IPS DF 6.9 (cell line): ENCODE results near the gene S100A3.

ENCODE experiments used
- DNase-seq: peaks from one replicate; pipeline ENCODE4 v3.0.0-alpha.2; 2013; ENCODE audit warnings: low read depth, low spot score
- H3K27ac ChIP-seq: one replicate; pipeline ENCODE4 v1.5.1; 2013; ENCODE audit warnings: low read length, control low read depth
- H3K27me3 ChIP-seq: 2 replicates; pipeline ENCODE4 v1.6.1; 2013; ENCODE audit warnings: mild to moderate bottlenecking, low read length; ENCODE audit not compliant: control insufficient read depth, insufficient read depth
- H3K36me3 ChIP-seq: 2 replicates; pipeline ENCODE4 v1.6.1; 2013; ENCODE audit warnings: low read length; ENCODE audit not compliant: control insufficient read depth, insufficient read depth
- H3K4me1 ChIP-seq: 2 replicates; pipeline ENCODE4 v1.6.1; 2013; ENCODE audit warnings: low read length; ENCODE audit not compliant: control insufficient read depth, insufficient read depth
- H3K4me3 ChIP-seq: 2 replicates; pipeline ENCODE4 v1.5.1; 2013; ENCODE audit warnings: mild to moderate bottlenecking, low read length
- H3K9me3 ChIP-seq: 2 replicates; pipeline ENCODE4 v1.6.1; 2013; ENCODE audit warnings: low read length, inconsistent platforms; ENCODE audit not compliant: control insufficient read depth, insufficient read depth
- WGBS: extraction: QIAGEN DNeasy Blood & Tissue Kit; methylation state at CpG from one replicate; pipeline ENCODE4 v1.1.7; 2013; ENCODE audit warnings: mixed read lengths, missing lambda C conversion rate; ENCODE audit not compliant: insufficient read length, insufficient coverage; 5-methylcytosine and 5-hydroxymethylcytosine counted together

Gene S100A3

GRCh38 chr1:153509036-153509435 is 40.0 kb downstream of the S100A3 start:
- Histone ChIP-seq H3K4me3 (no peak overlapping the region), H3K27me3 (no peaks in the 10 kb centered on the region), H3K4me1 (no peaks in the 10 kb centered on the region), H3K27ac (no peak overlapping the region), H3K36me3 (no peaks in the 10 kb centered on the region), H3K9me3 (no peaks in the 10 kb centered on the region)
- DNase-seq: no peak
- no CpG with 5 or more reads among the region's 3 CpGs for WGBS

- WGBS: no CpG with 5 or more reads among the region's 11 CpGs
- no peak overlapping the region for H3K27ac ChIP-seq
These were observed 41.0 kb downstream of the S100A3 start for GRCh38 chr1:153507926-153508583.

GRCh38 chr1:153506831-153507413 is 42.1 kb downstream of the S100A3 start:
- Histone ChIP-seq H3K4me1 (no peaks in the 10 kb centered on the region), H3K27me3 (no peaks in the 10 kb centered on the region), H3K36me3 (no peaks in the 10 kb centered on the region), H3K4me3 (no peak overlapping the region), H3K9me3 (no peaks in the 10 kb centered on the region), H3K27ac (no peak overlapping the region)
- WGBS: no CpG with 5 or more reads among the region's 7 CpGs
- no peak for DNase-seq

More at GRCh38 chr1:153507926-153508583, 41.0 kb downstream of the S100A3 start:
- Histone ChIP-seq H3K4me1 (no peaks in the 10 kb centered on the region), H3K27me3 (no peaks in the 10 kb centered on the region), H3K36me3 (no peaks in the 10 kb centered on the region), H3K9me3 (no peaks in the 10 kb centered on the region), H3K4me3 (no peak overlapping the region)
- no peak for DNase-seq

- Histone ChIP-seq H3K27me3 (no peaks in the 10 kb centered on the region), H3K27ac (no peak overlapping the region), H3K36me3 (no peaks in the 10 kb centered on the region), H3K9me3 (no peaks in the 10 kb centered on the region), H3K4me3 (no peak overlapping the region), H3K4me1 (no peaks in the 10 kb centered on the region)
- no peak for DNase-seq
- WGBS: no CpG with 5 or more reads among the region's 5 CpGs
These were observed 42.7 kb downstream of the S100A3 start for GRCh38 chr1:153506386-153506785.

- no peaks in the 10 kb centered on the region for H3K27me3 ChIP-seq
- no peaks in the 10 kb centered on the region for H3K4me1 ChIP-seq
- no peaks in the 10 kb centered on the region for H3K9me3 ChIP-seq
- no peak for DNase-seq
- WGBS: no CpG with 5 or more reads among the region's 1 CpG
- H3K36me3 ChIP-seq: no peaks in the 10 kb centered on the region
- no peak overlapping the region for H3K4me3 ChIP-seq
- no peak overlapping the region for H3K27ac ChIP-seq
These were observed 43.5 kb downstream of the S100A3 start for GRCh38 chr1:153505576-153505975.

- H3K9me3 ChIP-seq: no peaks in the 10 kb centered on the region
- H3K27me3 ChIP-seq: no peaks in the 10 kb centered on the region
- no peak overlapping the region for H3K4me3 ChIP-seq
- no CpG with 5 or more reads among the region's 3 CpGs for WGBS
- no peak for DNase-seq
- H3K36me3 ChIP-seq: no peaks in the 10 kb centered on the region
- no peaks in the 10 kb centered on the region for H3K4me1 ChIP-seq
- no peak overlapping the region for H3K27ac ChIP-seq
These were observed 45.3 kb downstream of the S100A3 start for GRCh38 chr1:153503766-153504165.

- DNase-seq: no peak
- H3K36me3 ChIP-seq: no peaks in the 10 kb centered on the region
- H3K4me1 ChIP-seq: no peaks in the 10 kb centered on the region
- no peaks in the 10 kb centered on the region for H3K27me3 ChIP-seq
- no CpG with 5 or more reads among the region's 2 CpGs for WGBS
- H3K27ac ChIP-seq: no peak overlapping the region
- no peaks in the 10 kb centered on the region for H3K9me3 ChIP-seq
- no peak overlapping the region for H3K4me3 ChIP-seq
These were observed 50.3 kb downstream of the S100A3 start for GRCh38 chr1:153498746-153499145.
